SU-DHL-6 (cell line): Measurements from ENCODE around the gene TRDMT1.

ENCODE experiments used
- EZH2phosphoT487 ChIP-seq: fragments of 200-600 bp; sonication (generic), shearing (Covaris generic); conservative IDR thresholded peaks from 2 replicates; pipeline ENCODE4 v1.6.1; 2018; ENCODE audit warnings: mild to moderate bottlenecking, antibody characterized with exemption, low read length, moderate library complexity, mixed read lengths
- TF ChIP-seq, protein P1 (sequence below): fragments of 200-600 bp; sonication (generic); IDR thresholded peaks from one replicate; pipeline ENCODE4 v1.5.1; 2017; ENCODE audit warnings: antibody characterized with exemption, mild to moderate bottlenecking, low read length, moderate library complexity; ENCODE audit not compliant: insufficient read depth, poor library complexity, severe bottlenecking

DNA sequence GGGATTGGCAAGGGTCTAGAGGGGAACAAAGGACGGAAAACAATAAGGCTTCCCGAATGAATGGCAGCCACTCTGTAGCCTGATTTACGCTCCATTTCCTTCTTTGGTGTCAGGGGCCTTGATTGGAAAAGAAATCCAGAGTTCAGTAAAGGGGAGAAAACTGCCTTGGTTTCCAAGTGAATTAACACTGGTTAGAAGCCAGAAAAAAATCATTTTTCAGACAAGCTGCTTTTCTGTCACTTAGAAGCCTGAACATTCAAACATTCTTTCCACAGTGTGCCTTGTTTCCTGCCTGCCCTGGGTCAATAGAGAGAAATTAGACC is 283 bp upstream of the TRDMT1 start:
- no peak for TF ChIP-seq EZH2phosphoT487
- TF ChIP-seq, protein P1, sequence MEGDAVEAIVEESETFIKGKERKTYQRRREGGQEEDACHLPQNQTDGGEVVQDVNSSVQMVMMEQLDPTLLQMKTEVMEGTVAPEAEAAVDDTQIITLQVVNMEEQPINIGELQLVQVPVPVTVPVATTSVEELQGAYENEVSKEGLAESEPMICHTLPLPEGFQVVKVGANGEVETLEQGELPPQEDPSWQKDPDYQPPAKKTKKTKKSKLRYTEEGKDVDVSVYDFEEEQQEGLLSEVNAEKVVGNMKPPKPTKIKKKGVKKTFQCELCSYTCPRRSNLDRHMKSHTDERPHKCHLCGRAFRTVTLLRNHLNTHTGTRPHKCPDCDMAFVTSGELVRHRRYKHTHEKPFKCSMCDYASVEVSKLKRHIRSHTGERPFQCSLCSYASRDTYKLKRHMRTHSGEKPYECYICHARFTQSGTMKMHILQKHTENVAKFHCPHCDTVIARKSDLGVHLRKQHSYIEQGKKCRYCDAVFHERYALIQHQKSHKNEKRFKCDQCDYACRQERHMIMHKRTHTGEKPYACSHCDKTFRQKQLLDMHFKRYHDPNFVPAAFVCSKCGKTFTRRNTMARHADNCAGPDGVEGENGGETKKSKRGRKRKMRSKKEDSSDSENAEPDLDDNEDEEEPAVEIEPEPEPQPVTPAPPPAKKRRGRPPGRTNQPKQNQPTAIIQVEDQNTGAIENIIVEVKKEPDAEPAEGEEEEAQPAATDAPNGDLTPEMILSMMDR = no peak
